K562 (cell line): ENCODE results near the gene SEPTIN2.

Source experiments
- EP300 ChIP-seq: IDR thresholded peaks from 2 replicates; pipeline ENCODE4 v1.6.1; 2012; ENCODE audit warnings: low read length, improper control_type of control experiment
- HNRNPK ChIP-seq: fragments of 200-400 bp; formaldehyde crosslinking; IDR thresholded peaks from one replicate; pipeline ENCODE4 v1.6.1; 2018; ENCODE audit warnings: mild to moderate bottlenecking, low read depth, low read length; ENCODE audit not compliant: poor library complexity, severe bottlenecking
- POLR2A ChIP-seq: fragments of 450-650 bp; conservative IDR thresholded peaks from 2 replicates; pipeline ENCODE4 v1.6.1; 2016
- TF ChIP-seq, protein P1 (sequence below): sonication (generic); formaldehyde crosslinking; IDR thresholded peaks from 2 replicates; pipeline ENCODE4 v1.8.1; 2022; ENCODE audit warnings: missing genetic modification reagents

DNA sequence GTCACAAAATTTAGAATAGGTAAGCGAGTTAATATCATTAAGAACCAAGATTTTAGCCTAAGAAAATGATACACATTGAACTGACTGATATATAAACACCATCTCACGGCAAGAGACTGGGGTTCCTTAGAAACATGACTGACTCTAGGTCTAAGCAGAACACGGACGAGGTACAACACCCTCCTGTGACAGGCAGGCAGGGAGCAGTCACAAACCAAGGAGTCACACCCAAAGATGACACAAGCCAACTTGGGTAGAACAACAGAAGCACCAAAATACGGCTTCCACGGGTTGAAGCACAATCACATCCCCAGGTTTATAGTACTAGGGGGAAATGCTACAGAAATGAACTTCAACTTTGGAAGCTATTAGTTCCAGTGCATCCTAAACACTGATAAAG lies 24.6 kb upstream of the SEPTIN2 start:
- no peak for TF ChIP-seq HNRNPK
- no peak for TF ChIP-seq POLR2A
- TF ChIP-seq EP300 = no peak
- TF ChIP-seq, protein P1, sequence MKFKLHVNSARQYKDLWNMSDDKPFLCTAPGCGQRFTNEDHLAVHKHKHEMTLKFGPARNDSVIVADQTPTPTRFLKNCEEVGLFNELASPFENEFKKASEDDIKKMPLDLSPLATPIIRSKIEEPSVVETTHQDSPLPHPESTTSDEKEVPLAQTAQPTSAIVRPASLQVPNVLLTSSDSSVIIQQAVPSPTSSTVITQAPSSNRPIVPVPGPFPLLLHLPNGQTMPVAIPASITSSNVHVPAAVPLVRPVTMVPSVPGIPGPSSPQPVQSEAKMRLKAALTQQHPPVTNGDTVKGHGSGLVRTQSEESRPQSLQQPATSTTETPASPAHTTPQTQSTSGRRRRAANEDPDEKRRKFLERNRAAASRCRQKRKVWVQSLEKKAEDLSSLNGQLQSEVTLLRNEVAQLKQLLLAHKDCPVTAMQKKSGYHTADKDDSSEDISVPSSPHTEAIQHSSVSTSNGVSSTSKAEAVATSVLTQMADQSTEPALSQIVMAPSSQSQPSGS (CRISPR knock-in tag) = no peak
